Measurements from ENCODE around the gene ZNF182.
"Not testable (repeated sequence)": the region's sequence is repeated elsewhere in the genome, so short reads cannot be mapped to it uniquely, and the experiment has no call there.

ZNF182 gene

DNA sequence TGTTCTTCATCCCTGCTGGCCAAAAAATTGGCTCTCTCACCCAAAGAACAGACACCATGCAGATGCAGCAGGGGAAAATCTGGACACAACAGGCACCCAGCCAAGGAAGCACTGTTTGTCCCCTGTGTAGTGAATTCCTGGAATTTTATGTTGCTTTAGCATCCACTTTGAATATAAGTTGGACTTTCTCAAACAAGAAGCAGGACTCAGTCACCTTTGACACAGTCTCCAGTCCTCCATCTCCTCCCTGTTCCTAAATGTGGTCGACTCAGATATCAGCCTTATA lies 11.8 kb downstream of the ZNF182 start:
- H3K27me3 ChIP-seq (ENCODE audit: control insufficient read depth, insufficient read depth, low read length), result no peaks in the 10 kb centered on the region
- no peak overlapping the region for H3K27ac ChIP-seq

DNA sequence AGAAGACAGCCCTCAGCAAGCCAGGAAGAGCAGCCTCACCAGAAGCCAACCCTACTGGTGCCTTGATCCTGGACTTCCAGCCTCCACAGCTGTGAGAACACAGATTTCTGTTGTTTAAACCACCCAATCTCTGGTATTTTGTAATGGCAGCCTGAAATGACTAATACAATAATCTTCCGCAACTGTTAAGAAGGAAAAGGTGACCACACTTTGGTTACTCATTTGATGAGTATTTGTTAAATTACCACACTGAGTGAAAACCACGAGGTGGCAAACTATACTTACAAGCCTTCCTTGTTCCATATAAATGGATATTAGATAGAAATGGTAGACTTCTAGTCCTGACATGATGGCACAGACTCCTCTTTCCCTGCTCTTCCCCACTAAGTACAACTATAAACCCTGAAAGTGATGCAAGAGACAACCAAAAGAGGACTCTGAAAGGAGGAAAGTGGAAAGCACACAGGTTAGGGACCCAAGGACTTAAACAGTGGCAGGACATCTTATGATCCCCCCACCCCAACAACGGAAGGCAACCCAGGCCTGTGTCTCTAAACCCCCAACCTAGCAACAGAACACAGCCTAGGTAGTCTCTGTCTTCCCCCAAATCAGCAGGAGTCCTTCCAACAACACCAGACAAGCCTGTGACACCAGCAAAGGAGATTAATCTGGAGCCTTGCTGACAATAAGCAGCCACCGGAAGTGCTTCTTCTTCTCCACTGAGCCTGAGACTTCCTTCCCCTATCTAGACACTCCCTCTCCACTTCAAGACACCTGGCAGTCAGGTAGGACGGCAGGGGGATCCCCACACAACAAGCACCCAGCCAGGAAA lies 12.3 kb downstream of the ZNF182 start:
- H3K36me3 ChIP-seq (ENCODE audit: control insufficient read depth, insufficient read depth, low read length), result no peaks in the 10 kb centered on the region
- no peaks in the 10 kb centered on the region for H3K9me3 ChIP-seq (ENCODE audit: control insufficient read depth, low read length)
- H3K4me2 ChIP-seq (ENCODE audit: low read length), result no peak overlapping the region
- no peak overlapping the region for H3K4me3 ChIP-seq (ENCODE audit: low read depth, low read length)
- no peak overlapping the region for H3K9ac ChIP-seq
- no peaks in the 10 kb centered on the region for H3K79me2 ChIP-seq
- H3K4me1 ChIP-seq, result no peaks in the 10 kb centered on the region
- TF ChIP-seq, protein P1, sequence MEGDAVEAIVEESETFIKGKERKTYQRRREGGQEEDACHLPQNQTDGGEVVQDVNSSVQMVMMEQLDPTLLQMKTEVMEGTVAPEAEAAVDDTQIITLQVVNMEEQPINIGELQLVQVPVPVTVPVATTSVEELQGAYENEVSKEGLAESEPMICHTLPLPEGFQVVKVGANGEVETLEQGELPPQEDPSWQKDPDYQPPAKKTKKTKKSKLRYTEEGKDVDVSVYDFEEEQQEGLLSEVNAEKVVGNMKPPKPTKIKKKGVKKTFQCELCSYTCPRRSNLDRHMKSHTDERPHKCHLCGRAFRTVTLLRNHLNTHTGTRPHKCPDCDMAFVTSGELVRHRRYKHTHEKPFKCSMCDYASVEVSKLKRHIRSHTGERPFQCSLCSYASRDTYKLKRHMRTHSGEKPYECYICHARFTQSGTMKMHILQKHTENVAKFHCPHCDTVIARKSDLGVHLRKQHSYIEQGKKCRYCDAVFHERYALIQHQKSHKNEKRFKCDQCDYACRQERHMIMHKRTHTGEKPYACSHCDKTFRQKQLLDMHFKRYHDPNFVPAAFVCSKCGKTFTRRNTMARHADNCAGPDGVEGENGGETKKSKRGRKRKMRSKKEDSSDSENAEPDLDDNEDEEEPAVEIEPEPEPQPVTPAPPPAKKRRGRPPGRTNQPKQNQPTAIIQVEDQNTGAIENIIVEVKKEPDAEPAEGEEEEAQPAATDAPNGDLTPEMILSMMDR (IDR thresholded peaks at IDR 0.05), result no peak
- no peaks in the 10 kb centered on the region for H3K27me3 ChIP-seq (ENCODE audit: control insufficient read depth, insufficient read depth, low read length)
- H3K27ac ChIP-seq, result no peak overlapping the region
- no peak overlapping the region for H2AFZ ChIP-seq

More for the DNA sequence above, 11.8 kb downstream of the ZNF182 start:
- Histone ChIP-seq H3K9me3 (ENCODE audit: control insufficient read depth, low read length) (no peaks in the 10 kb centered on the region), H3K4me2 (ENCODE audit: low read length) (no peak overlapping the region), H3K36me3 (ENCODE audit: control insufficient read depth, insufficient read depth, low read length) (no peaks in the 10 kb centered on the region), H2AFZ (no peak overlapping the region), H3K4me3 (ENCODE audit: low read depth, low read length) (no peak overlapping the region), H3K4me1 (no peaks in the 10 kb centered on the region), H3K79me2 (no peaks in the 10 kb centered on the region), H3K9ac (no peak overlapping the region)
- TF ChIP-seq, protein P1 (IDR thresholded peaks at IDR 0.05), result no peak

DNA sequence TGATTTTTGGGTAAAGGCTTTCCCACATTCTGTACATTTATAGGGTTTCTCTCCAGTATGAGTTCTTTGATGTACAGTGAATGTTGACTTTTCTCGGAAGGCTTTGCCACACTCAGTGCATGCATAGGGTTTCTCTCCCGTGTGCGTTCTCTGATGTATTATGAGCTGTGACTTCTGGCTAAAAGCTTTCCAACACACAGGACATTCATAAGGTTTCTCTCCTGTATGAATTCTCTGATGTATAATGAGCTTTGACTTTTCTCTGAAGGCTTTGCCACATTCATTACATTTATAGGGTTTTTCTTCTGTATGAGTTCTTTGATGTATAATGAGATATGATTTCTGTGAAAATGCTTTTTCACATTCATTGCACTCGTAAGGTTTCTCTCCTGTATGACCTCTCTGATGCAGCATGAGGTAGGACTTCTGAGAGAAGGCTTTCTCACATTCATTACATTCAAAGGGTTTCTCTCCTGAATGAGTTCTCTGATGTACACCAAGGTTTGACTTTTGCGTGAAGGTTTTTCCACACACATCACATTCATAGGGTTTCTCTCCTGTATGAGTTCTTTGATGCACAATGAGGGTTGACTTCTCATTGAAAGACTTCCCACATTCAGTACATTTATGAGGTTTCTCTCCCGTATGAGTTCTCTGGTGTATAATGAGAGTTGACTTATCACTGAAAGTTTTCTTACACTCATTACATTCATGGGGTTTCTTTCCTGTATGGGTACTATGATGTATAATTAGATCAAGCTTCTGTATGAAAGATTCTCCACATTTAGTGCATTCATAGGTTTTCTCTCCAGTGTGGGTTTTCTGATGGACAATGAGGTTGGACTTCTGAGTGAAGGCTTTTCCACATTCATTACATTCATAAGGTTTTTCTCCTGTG lies 27.3 kb downstream of the ZNF182 start:
- Histone ChIP-seq H3K27me3 (ENCODE audit: control insufficient read depth, insufficient read depth, low read length) (no peaks in the 10 kb centered on the region), H3K9ac (no peak overlapping the region), H3K79me2 (no peaks in the 10 kb centered on the region), H2AFZ (no peak overlapping the region), H3K4me2 (ENCODE audit: low read length) (no peak overlapping the region), H3K9me3 (ENCODE audit: control insufficient read depth, low read length) (peaks cover 8% of the 10 kb centered on the region), H3K4me1 (no peaks in the 10 kb centered on the region), H3K27ac (no peak overlapping the region), H3K36me3 (ENCODE audit: control insufficient read depth, insufficient read depth, low read length) (peaks cover 4% of the 10 kb centered on the region), H3K4me3 (ENCODE audit: low read depth, low read length) (no peak overlapping the region)
- TF ChIP-seq, protein P1 (IDR thresholded peaks at IDR 0.05), result no peak

DNA sequence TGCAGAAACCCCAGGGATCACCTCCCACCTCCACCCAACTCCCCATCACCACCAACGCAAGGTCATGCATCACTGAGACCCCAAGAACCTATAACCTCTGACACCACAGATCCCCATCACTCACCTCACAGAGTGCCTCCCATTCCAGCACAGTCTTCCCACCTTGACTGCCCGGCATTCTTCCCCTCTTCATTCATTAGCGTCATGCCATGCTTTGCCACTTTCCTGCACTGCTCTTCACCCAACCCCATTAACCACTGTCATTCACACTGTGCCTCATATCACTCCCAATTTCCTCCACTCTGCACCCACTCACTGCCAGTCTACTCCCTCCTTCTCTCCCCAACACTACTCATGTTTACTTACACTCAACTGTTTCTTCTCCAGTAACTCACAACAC lies 30.6 kb downstream of the ZNF182 start:
- Histone ChIP-seq H3K9ac (no peak overlapping the region), H3K36me3 (ENCODE audit: control insufficient read depth, insufficient read depth, low read length) (peaks cover 4% of the 10 kb centered on the region), H3K27ac (no peak overlapping the region), H2AFZ (no peak overlapping the region), H3K27me3 (ENCODE audit: control insufficient read depth, insufficient read depth, low read length) (no peaks in the 10 kb centered on the region), H3K9me3 (ENCODE audit: control insufficient read depth, low read length) (peaks cover 8% of the 10 kb centered on the region), H3K4me1 (no peaks in the 10 kb centered on the region), H3K79me2 (no peaks in the 10 kb centered on the region), H3K4me3 (ENCODE audit: low read depth, low read length) (no peak overlapping the region), H3K4me2 (ENCODE audit: low read length) (no peak overlapping the region)
- TF ChIP-seq, protein P1 (IDR thresholded peaks at IDR 0.05), result no peak

DNA sequence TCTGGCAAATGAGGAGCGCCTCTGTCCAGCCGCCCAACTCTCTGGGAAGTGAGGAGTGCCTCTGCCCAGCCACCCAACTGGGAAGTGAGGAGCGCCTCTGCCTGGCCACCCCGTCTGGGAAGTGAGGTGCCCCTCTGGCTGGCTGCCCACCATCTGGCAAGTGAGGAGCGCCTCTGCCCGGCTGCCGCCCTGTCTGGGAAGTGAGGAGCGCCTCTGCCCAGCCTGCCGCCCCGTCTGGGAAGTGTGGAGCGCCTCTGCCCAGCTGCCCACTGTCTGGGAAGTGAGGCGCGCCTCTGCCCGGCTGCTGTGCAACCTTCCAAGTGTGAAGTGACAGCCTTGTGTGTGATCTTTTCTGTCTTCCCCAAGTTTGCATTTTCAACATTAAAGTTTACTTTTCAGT lies 38.3 kb downstream of the ZNF182 start:
- not testable (repeated sequence) for H3K27me3 ChIP-seq (ENCODE audit: control insufficient read depth, insufficient read depth, low read length); H3K4me2 ChIP-seq (ENCODE audit: low read length); H3K4me1 ChIP-seq; H3K4me3 ChIP-seq (ENCODE audit: low read depth, low read length); H3K36me3 ChIP-seq (ENCODE audit: control insufficient read depth, insufficient read depth, low read length); H3K79me2 ChIP-seq; H3K9ac ChIP-seq; H3K9me3 ChIP-seq (ENCODE audit: control insufficient read depth, low read length); H2AFZ ChIP-seq; H3K27ac ChIP-seq

DNA sequence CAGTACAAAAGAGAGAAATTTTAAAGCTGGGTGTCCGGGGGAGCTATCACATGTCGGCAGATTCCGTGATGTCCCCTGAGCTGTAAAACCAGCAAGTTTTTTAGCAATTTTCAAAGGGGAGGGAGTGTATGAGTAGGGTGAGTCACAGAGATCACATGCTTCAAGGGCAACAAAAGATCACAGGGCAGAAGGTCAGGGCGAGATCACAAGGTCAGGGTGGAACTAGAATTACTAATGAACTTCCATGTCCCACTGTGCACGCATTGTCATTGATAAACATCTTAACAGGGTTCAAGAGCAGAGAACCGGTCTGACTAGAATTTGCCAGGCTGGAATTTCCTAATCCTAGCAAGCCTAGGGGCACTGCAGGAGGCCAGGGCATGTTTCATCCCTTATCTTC lies 42.0 kb downstream of the ZNF182 start:
- not testable (repeated sequence) for H3K79me2 ChIP-seq; H3K4me3 ChIP-seq (ENCODE audit: low read depth, low read length); H3K9me3 ChIP-seq (ENCODE audit: control insufficient read depth, low read length); H3K27me3 ChIP-seq (ENCODE audit: control insufficient read depth, insufficient read depth, low read length); H3K4me1 ChIP-seq; H2AFZ ChIP-seq; H3K27ac ChIP-seq; H3K4me2 ChIP-seq (ENCODE audit: low read length); H3K9ac ChIP-seq; H3K36me3 ChIP-seq (ENCODE audit: control insufficient read depth, insufficient read depth, low read length)

Data from parathyroid adenoma (tissue), 2 donors.